GM21360 (cell line): ENCODE data around the gene OR6C65.
"Not testable (repeated sequence)": the region's sequence is repeated elsewhere in the genome, so short reads cannot be mapped to it uniquely, and the experiment has no call there.

Experiments
- ATAC-seq: cut with Tn5 transposase; IDR thresholded peaks from one replicate; pipeline ENCODE4 v1.9.1; 2021; ENCODE audit warnings: mild to moderate bottlenecking, moderate library complexity; ENCODE audit not compliant: unreplicated experiment

The OR6C65 gene

DNA sequence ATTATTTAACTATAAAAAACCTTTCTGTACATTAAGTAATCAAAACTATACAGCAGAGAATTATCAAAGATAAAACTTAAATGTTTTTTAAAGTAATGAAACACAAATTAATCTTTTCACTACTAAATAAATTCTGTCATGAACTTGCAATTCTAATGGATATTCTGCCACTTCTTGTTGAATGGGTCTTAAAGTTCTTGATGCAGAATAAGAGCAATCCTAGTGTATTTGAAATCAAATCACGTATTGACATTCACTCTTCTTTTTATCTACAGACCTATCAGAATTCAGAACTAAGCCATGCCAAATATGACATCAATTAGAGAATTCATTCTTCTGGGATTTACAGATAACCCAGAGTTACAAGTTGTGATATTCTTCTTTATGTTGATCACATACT, at the start of gene OR6C65:
OR6C65 (plus strand) TSS at position 301 of the 400 bp plus-strand sequence; CDS start at position 301, 0 bp downstream.
- ATAC-seq, result no peak

DNA sequence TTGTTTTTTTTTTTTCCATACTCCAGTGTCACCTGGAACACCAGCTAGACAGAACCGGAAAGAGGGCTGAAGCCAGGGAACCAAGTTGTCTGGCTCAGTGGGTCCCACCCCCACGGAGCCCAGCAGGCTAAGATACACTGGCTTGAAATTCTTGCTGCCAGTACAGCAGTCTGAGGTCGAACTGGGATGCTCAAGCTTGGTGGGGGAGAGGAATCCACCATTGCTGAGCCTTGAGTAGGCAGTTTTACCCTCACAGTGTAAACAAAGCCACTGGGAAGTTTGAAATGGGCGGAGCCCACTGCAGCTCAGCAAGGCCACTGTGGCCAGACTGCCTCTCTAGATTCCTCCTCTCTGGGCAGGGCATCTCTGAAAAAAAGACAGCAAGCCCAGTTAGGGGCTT, 45.0 kb upstream of the OR6C65 start:
- ATAC-seq, result not testable (repeated sequence)

DNA sequence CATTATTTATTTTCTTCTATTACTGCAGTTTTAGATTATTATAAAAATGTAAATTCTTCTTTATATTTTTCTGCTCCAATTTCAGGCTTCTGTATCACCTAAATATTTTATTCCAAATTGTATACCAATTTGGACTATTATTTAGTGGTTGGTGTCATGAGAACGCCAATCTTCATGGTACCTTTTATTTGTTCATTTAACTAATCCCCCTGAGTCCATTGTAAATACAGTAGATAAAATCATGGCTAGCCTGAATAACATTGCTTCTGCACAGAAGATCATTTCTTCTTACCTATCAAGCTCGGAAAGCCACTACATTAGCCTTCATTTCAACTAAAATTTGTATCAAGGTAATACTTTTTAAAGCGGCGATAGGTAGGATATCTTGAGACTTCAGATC, 37.7 kb upstream of the OR6C65 start, which contains the start of gene OR6C75:
OR6C75 (plus strand) TSS at position 301 of the 400 bp plus-strand sequence. CDS start 2,136 bp downstream, outside the sequence.
- ATAC-seq, result no peak

DNA sequence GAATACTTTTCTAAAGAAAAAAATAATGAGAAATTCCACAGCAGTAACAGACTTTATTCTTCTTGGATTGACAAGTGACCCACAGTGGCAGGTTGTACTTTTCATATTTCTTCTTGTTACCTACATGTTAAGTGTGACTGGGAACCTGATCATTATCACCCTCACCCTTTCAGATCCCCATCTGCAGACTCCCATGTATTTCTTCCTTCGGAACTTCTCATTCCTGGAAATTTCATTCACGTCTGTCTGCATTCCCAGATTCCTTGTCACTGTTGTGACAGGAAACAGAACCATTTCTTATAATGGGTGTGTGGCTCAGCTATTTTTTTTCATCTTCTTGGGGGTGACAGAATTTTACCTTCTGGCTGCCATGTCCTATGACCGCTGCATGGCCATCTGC, 35.2 kb upstream of the OR6C65 start:
- no peak for ATAC-seq

DNA sequence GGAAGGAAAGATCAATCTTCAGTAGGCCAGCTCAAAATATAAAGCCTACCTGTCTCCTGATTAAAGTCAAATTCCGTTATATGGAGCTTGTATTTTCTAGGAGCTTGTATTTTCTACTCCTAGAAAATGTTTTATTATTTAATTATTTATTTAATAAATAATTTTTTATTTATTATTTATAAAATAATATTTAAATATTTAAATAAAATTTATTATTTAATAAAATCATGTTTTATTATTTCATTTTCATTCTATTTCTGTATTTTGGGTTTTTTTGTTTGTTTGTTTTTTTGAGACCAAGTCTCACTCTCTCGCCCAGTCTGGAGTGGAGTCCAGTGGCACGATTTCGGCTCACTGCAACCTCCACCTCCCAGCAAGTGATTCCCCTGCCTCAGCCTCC, 27.8 kb upstream of the OR6C65 start:
- no peak for ATAC-seq

DNA sequence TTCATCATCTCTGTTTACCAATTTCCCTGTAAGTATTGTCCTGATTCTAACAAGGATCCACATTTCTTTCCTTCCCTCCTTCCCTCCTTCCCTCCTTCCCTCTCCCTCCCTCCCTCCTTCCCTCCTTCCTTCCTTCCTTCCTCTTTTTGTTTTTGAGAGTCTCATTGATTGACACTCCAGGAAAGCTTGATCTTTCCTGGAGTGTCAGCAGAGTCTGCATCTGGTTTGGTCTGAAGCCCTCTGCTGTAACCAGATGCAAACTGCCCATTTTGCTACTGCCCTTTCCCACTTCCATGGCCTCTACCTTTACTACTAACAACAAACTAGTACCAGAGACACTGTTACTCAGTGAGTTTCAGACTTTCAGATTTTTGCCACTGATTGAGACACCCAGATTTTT, 14.4 kb upstream of the OR6C65 start:
- no peak for ATAC-seq

DNA sequence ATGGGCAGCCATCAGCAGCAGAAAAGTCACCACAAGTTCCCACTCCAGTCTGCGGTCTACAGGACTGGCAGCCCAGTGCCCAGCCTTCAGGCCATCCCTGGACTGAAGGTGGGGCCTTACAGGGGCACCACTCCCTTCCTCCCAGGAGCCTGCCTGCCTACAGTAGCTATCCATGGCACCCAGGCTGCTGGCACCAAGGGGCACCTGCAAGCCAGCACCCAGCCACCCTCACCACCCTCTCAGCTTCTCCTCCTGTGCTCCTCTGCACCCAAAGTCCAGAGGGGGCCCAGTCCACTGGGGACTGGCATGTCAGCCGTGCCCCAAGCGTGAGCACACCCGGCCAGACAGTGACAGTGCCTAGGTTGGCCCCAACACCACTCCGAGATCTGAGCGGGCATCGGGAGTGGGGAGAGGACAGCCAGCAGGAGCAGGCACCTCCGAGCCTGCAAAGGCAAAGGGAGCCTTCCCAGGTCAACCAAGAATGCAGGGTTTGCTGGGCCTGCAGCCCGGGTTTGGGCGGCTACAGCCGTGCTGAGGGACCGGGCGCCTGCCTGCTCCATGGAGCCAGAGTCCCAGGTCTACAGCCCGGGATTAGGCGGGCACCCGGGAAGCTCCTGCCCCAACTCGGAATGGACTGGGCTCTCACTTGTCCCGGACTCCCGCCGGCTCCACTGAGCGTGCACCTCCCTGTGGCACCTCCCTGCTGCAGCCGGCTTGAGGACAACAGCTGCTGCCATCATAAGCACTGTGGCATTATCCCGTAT, 8.1 kb upstream of the OR6C65 start:
- no peak for ATAC-seq

DNA sequence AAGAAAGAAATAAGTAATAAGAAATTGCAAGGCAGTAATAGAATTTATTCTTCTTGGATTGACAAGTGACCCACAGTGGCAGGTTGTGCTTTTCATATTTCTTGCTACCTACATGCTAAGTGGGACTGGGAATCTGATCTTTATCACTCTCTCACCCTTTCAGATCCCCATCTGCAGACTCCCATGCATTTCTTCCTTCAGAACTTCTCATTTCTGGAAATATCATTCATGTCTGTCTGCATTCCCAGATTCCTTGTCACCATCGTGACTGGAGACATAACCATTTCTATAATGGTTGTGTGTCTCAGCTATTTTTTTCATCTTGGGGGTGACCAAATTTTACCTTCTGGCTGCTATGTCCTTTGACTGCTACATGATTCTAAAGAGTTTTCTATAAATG, 4.0 kb upstream of the OR6C65 start:
- ATAC-seq, result no peak

DNA sequence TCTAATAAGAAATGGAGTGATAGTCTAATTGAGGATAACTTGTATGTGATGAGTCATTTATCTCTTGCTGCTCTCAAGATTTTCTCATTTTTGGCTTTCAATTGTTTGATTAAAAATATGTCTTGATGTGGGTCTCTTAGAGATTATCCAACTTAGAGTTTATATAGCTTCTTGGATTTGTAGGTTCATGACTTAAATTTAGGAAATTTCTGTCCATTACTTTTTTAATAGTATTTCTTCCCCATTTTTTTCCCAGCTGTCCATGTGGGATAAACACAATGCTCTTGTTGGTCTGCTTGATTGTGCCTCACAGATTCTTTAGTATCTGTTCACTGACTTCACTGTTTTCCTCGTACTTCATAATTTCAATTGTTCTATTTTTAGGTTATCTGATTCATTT, 7.5 kb downstream of the OR6C65 start:
- ATAC-seq, result no peak

DNA sequence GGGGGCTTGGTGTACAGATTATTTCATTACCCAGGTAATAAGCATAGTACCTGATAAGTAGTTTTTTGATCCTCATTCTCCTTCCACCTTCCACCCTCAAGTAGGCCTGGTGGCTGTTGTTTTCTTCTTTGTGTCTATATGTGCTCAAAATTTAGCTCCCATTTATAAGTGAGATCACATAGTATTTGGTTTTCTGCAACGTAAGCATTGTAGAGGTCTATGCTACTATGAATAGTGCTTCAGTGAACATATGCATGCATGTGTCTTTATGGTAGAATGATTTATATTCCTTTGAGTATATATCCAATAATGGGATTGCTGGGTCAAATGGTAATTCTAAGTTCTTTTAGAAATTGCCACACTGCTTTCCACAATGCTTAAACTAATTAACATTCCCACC, 8.8 kb downstream of the OR6C65 start:
- ATAC-seq, result not testable (repeated sequence)

DNA sequence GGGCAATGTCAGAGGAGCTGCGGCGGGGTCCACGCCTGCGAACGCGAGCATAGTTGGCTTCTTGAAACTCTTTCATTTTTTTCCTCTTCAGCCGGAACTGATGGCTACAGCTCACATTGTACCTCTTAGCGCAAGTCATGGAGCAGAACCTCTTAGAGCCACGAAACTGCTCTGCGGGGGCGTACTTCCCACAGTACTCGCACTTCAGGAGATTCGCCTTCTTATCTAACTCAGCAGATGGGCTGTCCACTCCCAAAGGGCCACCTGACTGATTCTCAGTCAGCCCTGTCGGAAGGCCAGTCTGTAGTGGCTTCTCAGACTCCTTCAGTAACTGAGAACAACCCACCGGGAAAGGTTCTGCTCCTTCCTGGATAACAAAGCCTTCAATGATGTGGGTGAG, 11.8 kb downstream of the OR6C65 start:
- not testable (repeated sequence) for ATAC-seq

DNA sequence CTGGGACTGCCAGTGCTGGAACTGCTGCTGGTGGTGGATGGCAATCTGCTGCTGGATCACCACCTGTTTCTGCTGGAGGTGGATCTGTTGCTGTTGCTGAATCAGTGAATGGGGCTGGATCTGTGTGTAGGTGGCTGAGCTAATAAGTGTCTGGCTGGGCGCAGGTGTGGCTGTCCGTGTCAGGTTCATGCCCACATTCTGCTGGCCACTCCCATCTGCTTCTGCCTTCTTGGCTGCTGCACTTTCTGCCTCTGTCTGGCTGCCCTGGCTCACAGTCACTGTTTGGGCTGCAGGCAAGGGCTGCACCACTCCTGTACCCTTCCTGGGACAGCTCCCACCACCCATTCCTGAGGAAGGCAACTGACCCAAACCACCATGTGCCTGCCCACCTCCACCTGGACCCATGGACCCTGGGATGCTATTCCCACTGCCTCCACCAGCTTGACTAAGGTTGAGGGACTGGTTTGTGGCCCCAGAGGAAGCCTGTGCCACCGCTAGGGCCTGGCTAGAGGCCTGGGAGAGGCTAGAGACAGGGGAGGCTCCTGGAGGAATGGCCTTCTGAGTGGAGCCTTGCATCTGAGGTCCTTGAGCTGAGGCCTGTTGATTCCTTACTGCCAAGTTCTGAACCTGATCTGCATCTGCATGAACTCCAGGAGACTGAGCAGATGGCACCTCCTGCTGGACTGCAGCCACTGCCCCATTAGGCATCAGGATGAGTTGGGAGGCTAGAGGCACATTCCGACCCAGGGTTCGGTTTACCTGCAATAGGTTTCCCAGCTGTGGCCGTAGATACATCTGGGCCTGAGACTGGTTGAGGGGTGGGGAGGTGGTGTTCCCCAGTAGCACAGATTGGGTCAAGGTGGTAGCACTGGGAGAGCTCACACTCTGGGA, 13.4 kb downstream of the OR6C65 start:
- ATAC-seq, result not testable (repeated sequence)

DNA sequence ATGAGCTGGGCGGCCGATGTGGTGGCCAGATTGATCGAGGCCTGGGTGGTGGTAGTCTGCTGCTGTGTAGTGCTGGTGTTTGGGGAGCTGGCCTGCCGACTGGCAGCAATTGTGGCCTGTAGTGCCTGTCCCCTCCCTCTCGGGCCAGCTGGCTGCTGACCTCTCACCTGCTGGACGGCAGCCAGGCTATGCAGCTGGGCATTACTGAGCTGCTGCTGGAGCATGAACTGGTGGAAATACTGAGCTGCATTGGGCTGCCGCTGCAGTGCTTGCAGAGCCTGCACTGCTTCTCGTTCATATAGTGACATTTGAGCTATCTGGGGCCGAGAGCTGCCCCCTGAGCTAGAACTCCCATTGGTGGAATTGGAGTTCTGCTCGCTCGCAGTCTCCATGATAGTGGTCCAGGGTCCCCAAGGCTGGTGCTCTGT, 14.1 kb downstream of the OR6C65 start:
- not testable (repeated sequence) for ATAC-seq

DNA sequence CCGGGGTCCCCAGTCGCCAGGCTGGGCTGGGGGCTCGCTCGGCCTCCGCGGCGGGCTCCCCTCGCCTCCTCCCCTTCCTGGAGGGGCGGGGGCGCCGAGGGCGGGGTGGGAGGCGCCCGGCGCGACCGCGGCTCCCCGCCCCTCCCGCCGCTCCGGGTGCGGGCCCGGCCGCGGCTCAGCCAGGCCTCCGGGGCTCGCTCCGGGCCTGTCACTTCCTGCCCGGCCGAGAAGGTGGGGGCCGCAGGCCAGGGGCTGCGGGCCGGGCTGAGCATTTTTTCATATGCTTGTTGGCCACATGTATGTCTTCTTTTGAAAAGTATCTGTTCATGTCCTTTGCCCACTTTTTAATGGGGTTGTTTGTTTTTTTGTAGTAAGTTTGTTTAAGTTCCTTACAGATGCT, 14.6 kb downstream of the OR6C65 start:
- ATAC-seq, result not testable (repeated sequence)

DNA sequence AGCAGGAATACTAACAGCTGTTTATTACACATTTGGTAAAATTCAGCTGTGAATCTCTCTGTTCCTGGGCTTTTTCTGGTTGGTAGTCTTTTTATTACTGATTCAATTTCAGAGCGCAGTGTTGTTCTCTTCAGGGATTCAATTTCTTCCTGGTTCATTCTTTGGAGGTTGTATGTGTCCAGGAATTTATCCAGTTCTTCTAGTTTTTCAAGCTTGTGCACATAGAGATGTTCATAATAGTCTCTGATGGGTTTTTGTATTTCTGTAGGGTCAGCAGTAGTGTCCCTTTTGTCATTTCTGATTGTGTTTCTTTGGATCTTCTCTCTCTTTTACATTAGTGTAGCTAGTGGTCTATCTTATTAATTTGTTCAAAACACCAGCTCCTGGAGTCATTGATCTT, 16.6 kb downstream of the OR6C65 start:
- no peak for ATAC-seq

DNA sequence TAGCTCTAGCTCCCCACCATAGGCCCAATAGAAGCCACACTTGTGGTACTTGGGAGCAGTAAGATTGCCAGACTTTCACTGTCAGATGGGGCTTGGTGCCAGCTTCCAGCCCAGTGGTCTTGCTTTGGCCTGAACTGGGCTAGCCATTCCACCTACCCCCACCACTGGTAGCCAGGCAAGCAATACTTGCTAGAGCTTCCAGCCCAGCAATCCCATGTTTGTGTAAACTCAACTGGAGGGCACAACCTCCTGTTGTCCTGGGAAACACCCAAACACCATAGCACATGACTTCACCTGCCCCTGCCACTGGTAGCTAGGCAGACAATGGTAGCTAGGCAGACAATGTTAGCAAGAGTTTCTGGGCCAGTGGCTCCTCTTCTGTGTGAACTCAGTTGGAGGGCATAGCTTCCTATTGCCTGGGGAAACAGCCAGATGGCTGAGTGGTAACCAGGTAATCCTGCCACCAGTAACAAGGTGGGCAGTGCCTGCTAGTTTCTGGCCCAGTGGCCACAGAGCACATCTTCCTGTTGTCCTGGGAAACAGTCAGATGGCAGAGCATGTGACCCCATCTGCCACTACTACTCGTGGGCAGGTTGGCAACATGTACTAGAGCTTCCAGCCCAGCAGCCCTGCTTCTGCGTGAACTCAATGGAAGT, 20.1 kb downstream of the OR6C65 start:
- no peak for ATAC-seq

DNA sequence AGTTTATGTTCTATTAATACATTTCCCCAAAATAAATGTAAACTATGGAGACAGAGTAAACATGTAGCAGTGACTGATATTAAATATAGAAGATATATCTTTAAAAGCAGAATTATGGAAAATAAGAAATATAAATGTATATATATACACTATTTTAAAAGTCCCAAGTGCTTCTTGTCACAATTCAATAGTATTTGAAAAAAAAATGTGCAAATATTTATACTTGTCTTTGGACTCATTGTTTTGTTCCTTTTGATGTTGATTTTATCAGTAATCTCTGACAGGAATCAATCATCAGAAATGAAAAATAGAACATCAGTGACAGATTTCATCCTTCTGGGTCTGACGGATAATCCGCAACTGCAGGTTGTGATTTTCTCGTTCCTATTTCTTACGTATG, 25.6 kb downstream of the OR6C65 start, which contains the start of gene OR6C76:
OR6C76 (plus strand) TSS at position 301 of the 400 bp plus-strand sequence; CDS start at position 301, 0 bp downstream.
- no peak for ATAC-seq

DNA sequence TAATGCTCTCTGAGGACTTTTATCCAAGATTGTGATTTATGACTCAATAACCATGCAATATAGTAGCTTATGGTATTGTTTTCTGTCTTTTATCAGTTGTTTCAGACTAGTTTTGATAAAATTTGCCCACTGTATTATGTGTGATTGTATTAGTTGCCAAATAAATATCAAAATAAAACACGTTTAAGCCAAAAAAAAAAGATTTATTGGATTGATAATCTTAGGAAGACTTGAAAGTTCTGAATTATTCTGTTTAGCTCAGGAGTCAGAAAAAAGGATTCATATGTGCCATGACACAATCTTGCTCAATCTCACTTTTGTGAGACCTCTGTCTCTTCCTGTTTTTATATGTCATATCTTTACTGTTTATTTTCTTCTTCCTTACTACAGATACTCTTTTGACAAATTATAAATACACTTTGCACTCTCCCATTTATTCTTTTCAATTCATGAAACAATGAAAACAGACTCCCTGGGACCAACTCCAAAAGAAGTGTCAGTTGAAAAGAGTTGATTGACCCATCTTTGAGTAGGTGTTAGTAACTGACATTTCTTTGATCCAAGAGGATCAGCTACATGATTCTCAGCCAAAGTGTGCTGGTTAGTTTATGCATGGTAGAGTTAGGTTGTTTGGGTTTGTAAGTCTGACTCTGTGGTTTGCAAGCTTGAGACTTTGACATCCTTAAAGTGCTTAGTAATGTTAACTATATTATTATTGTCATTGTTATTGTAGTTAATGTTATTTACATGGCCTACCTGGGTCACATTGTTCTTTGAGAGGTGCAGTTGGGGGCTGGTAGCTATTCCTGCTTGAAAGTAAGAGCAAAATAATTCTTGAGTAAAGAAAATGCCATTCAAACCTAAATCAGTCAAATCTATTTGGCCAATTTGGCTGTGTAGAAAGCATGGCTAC, 28.3 kb downstream of the OR6C65 start:
- no peak for ATAC-seq

DNA sequence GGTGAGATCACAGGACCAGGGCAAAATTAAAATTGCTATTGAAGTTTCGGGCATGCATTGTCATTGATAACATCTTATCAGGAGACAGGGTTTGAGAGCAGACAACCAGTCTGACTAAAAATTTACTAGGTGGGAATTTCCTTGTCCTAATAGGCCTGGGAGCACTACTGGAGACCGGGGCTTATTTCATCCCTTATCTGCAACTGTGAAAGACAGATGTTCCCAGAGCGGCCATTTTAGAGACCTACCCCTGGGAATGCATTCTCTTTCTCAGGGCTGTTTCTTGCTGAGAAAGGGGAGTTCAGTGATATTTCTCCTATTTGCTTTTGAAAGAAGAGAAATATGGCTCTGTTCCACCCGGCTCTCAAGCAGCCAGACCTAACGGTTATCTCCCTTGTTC, 40.9 kb downstream of the OR6C65 start:
- ATAC-seq, result not testable (repeated sequence)

DNA sequence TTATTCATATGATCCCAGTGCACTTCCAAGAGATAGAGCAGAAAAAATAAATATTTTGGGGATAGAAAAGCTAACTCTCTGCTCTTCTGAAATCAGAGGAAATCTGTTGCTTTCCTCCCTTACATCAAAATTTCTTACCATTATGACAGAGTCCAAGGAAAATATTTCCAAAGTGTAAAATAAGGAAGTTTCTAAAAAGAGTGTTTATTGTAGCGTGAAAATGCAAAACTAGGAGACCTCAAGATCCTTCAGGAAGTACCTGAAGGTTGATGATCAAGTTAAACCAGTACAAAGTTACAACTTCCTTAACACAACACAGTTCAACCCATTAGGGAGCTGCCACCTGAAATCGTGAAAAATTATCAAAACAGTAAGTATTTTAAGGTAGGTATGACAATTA, 43.4 kb downstream of the OR6C65 start, which contains the start of gene OR6C2:
OR6C2 (plus strand) TSS at position 301 of the 400 bp plus-strand sequence. CDS start 8,138 bp downstream, outside the sequence.
- no peak for ATAC-seq
